Karpas-422 (cell line): ENCODE measurements around the gene FAM3D. TPM values are rescaled to one million over a fixed set of nuclear protein-coding genes. Genes with fewer than 3 reads are reported as not detected.

ENCODE experiments used
- DNase-seq: peaks from one replicate; pipeline ENCODE4 v3.0.0-alpha.2; 2015
- H2AFZ ChIP-seq: fragments of 200-600 bp; sonication (generic); 2 replicates; pipeline ENCODE4 v1.6.1; 2014; ENCODE audit warnings: antibody characterized with exemption, low read length, mixed read lengths
- H3K27ac ChIP-seq: fragments of 200-600 bp; sonication (generic); 2 replicates; pipeline ENCODE4 v1.5.1; 2014; ENCODE audit warnings: mild to moderate bottlenecking, low read length, moderate library complexity
- H3K27me3 ChIP-seq: fragments of 200-600 bp; sonication (generic); 2 replicates; pipeline ENCODE4 v1.6.1; 2014; ENCODE audit warnings: low read length, mixed read lengths
- H3K36me3 ChIP-seq: fragments of 200-600 bp; sonication (generic); 2 replicates; pipeline ENCODE4 v1.6.1; 2014; ENCODE audit warnings: low read length, mixed read lengths; ENCODE audit not compliant: insufficient read depth
- H3K4me1 ChIP-seq: fragments of 200-600 bp; sonication (generic); 2 replicates; pipeline ENCODE4 v1.6.1; 2014; ENCODE audit warnings: mild to moderate bottlenecking, low read length, mixed read lengths
- H3K4me2 ChIP-seq: fragments of 200-600 bp; sonication (generic); 2 replicates; pipeline ENCODE4 v1.6.1; 2014; ENCODE audit warnings: low read length, low read depth, mild to moderate bottlenecking; ENCODE audit not compliant: poor library complexity, severe bottlenecking
- H3K4me3 ChIP-seq: fragments of 200-600 bp; sonication (generic); 2 replicates; pipeline ENCODE4 v1.5.1; 2014; ENCODE audit warnings: mild to moderate bottlenecking, antibody characterized with exemption, low read length, mixed read lengths
- H3K79me2 ChIP-seq: fragments of 200-600 bp; sonication (generic); 2 replicates; pipeline ENCODE4 v1.6.1; 2014; ENCODE audit warnings: mild to moderate bottlenecking, low read length, mixed read lengths
- H3K9ac ChIP-seq: fragments of 200-600 bp; sonication (generic); 2 replicates; pipeline ENCODE4 v1.6.0; 2014; ENCODE audit warnings: low read length
- H3K9me2 ChIP-seq: fragments of 200-600 bp; sonication (generic), shearing (Covaris generic); replicated peaks from 2 replicates; pipeline ENCODE4 v1.6.0; 2014; ENCODE audit warnings: mild to moderate bottlenecking, low read length, moderate library complexity; ENCODE audit not compliant: insufficient read depth
- H3K9me3 ChIP-seq: fragments of 300-700, 200-600 bp; sonication (generic); 2 replicates; pipeline ENCODE4 v1.6.1; 2014; ENCODE audit warnings: low read length, mixed read lengths
- H4K20me1 ChIP-seq: fragments of 200-600 bp; sonication (generic); 2 replicates; pipeline ENCODE4 v1.6.1; 2014; ENCODE audit warnings: mild to moderate bottlenecking, antibody characterized with exemption, low read length, low read depth; ENCODE audit not compliant: insufficient read depth
- total RNA-seq: library from RNA; depleted of rRNA; stranded (reverse); fragments of >200 nt; shearing (Covaris generic); gene quantifications from 2 replicates; pipeline ENCODE4 v1.2.3, GENCODE V29; 2014; ENCODE audit warnings: low replicate concordance

Gene FAM3D
- total RNA-seq, 1 experiment from 2014 or later = not detected

- no peak overlapping the region for H3K27ac ChIP-seq
- no peaks in the 10 kb centered on the region for H3K9me2 ChIP-seq
- H3K36me3 ChIP-seq = no peaks in the 10 kb centered on the region
- H3K4me2 ChIP-seq = no peak overlapping the region
- H3K9ac ChIP-seq = no peak overlapping the region
- no peak for DNase-seq
- H3K79me2 ChIP-seq = no peaks in the 10 kb centered on the region
- H3K27me3 ChIP-seq = no peaks in the 10 kb centered on the region
- H3K4me3 ChIP-seq = no peak overlapping the region
- H2AFZ ChIP-seq = no peak overlapping the region
- H3K4me1 ChIP-seq = no peaks in the 10 kb centered on the region
- H4K20me1 ChIP-seq = no peaks in the 10 kb centered on the region
- H3K9me3 ChIP-seq = no peaks in the 10 kb centered on the region
Measured at GRCh38 chr3:58626841-58627569, 39.6 kb downstream of the FAM3D start.

- no peak overlapping the region for H2AFZ ChIP-seq
- H3K4me2 ChIP-seq = no peak overlapping the region
- H3K9ac ChIP-seq = no peak overlapping the region
- no peaks in the 10 kb centered on the region for H3K9me2 ChIP-seq
- no peak overlapping the region for H3K4me3 ChIP-seq
- no peaks in the 10 kb centered on the region for H3K9me3 ChIP-seq
- no peak for DNase-seq
- no peak overlapping the region for H3K27ac ChIP-seq
- no peaks in the 10 kb centered on the region for H3K27me3 ChIP-seq
- H3K79me2 ChIP-seq = no peaks in the 10 kb centered on the region
- no peaks in the 10 kb centered on the region for H3K36me3 ChIP-seq
- H3K4me1 ChIP-seq = peaks cover 2% of the 10 kb centered on the region
- no peaks in the 10 kb centered on the region for H4K20me1 ChIP-seq
Measured at GRCh38 chr3:58625196-58625824, 41.3 kb downstream of the FAM3D start.

- H3K9me2 ChIP-seq = no peaks in the 10 kb centered on the region
- H3K9ac ChIP-seq = no peak overlapping the region
- DNase-seq = no peak
- H3K4me3 ChIP-seq = no peak overlapping the region
- peaks cover 9% of the 10 kb centered on the region for H3K4me1 ChIP-seq
- H3K4me2 ChIP-seq = no peak overlapping the region
- H3K36me3 ChIP-seq = no peaks in the 10 kb centered on the region
- H4K20me1 ChIP-seq = no peaks in the 10 kb centered on the region
- H3K27me3 ChIP-seq = no peaks in the 10 kb centered on the region
- H2AFZ ChIP-seq = no peak overlapping the region
- no peaks in the 10 kb centered on the region for H3K79me2 ChIP-seq
- no peaks in the 10 kb centered on the region for H3K9me3 ChIP-seq
- H3K27ac ChIP-seq = no peak overlapping the region
Measured at GRCh38 chr3:58624550-58624949, 42.0 kb downstream of the FAM3D start.

GRCh38 chr3:58623961-58624360 is 42.6 kb downstream of the FAM3D start:
- H3K4me1 ChIP-seq = peaks cover 15% of the 10 kb centered on the region
- no peaks in the 10 kb centered on the region for H3K79me2 ChIP-seq
- H3K27me3 ChIP-seq = no peaks in the 10 kb centered on the region
- no peak overlapping the region for H3K27ac ChIP-seq
- no peak overlapping the region for H3K9ac ChIP-seq
- no peaks in the 10 kb centered on the region for H3K9me2 ChIP-seq
- H3K9me3 ChIP-seq = no peaks in the 10 kb centered on the region
- DNase-seq = no peak
- no peaks in the 10 kb centered on the region for H3K36me3 ChIP-seq
- H2AFZ ChIP-seq = no peak overlapping the region
- H3K4me2 ChIP-seq = no peak overlapping the region
- no peak overlapping the region for H3K4me3 ChIP-seq
- no peaks in the 10 kb centered on the region for H4K20me1 ChIP-seq

GRCh38 chr3:58623478-58623877 is 43.1 kb downstream of the FAM3D start:
- Histone ChIP-seq H2AFZ (no peak overlapping the region), H3K4me2 (no peak overlapping the region), H3K36me3 (no peaks in the 10 kb centered on the region), H3K4me3 (no peak overlapping the region), H3K27me3 (no peaks in the 10 kb centered on the region), H3K9ac (no peak overlapping the region), H3K79me2 (no peaks in the 10 kb centered on the region), H3K9me2 (no peaks in the 10 kb centered on the region), H3K9me3 (no peaks in the 10 kb centered on the region), H4K20me1 (no peaks in the 10 kb centered on the region), H3K27ac (no peak overlapping the region), H3K4me1 (peaks cover 16% of the 10 kb centered on the region)
- no peak for DNase-seq

- H3K4me1 ChIP-seq = peaks cover 16% of the 10 kb centered on the region
- no peak for DNase-seq
- H3K9ac ChIP-seq = no peak overlapping the region
- H3K36me3 ChIP-seq = no peaks in the 10 kb centered on the region
- H3K4me2 ChIP-seq = no peak overlapping the region
- no peak overlapping the region for H3K4me3 ChIP-seq
- no peaks in the 10 kb centered on the region for H3K27me3 ChIP-seq
- H3K27ac ChIP-seq = no peak overlapping the region
- no peaks in the 10 kb centered on the region for H3K9me2 ChIP-seq
- H3K79me2 ChIP-seq = no peaks in the 10 kb centered on the region
- H3K9me3 ChIP-seq = no peaks in the 10 kb centered on the region
- H2AFZ ChIP-seq = no peak overlapping the region
- H4K20me1 ChIP-seq = no peaks in the 10 kb centered on the region
Measured at GRCh38 chr3:58622892-58623291, 43.7 kb downstream of the FAM3D start.

- no peak overlapping the region for H3K4me3 ChIP-seq
- no peaks in the 10 kb centered on the region for H3K9me2 ChIP-seq
- no peaks in the 10 kb centered on the region for H3K9me3 ChIP-seq
- H3K9ac ChIP-seq = no peak overlapping the region
- H2AFZ ChIP-seq = no peak overlapping the region
- no peaks in the 10 kb centered on the region for H3K79me2 ChIP-seq
- H3K27me3 ChIP-seq = no peaks in the 10 kb centered on the region
- no peaks in the 10 kb centered on the region for H3K36me3 ChIP-seq
- no peak overlapping the region for H3K27ac ChIP-seq
- no peak for DNase-seq
- H4K20me1 ChIP-seq = no peaks in the 10 kb centered on the region
- H3K4me1 ChIP-seq = peaks cover 16% of the 10 kb centered on the region
- H3K4me2 ChIP-seq = no peak overlapping the region
Measured at GRCh38 chr3:58622436-58622835, 44.1 kb downstream of the FAM3D start.

- H3K27me3 ChIP-seq = no peaks in the 10 kb centered on the region
- H3K9me3 ChIP-seq = no peaks in the 10 kb centered on the region
- DNase-seq = no peak
- H3K9me2 ChIP-seq = no peaks in the 10 kb centered on the region
- H3K4me1 ChIP-seq = peaks cover 16% of the 10 kb centered on the region
- H3K4me3 ChIP-seq = no peak overlapping the region
- H3K9ac ChIP-seq = no peak overlapping the region
- no peak overlapping the region for H3K4me2 ChIP-seq
- no peaks in the 10 kb centered on the region for H3K36me3 ChIP-seq
- H3K27ac ChIP-seq = no peak overlapping the region
- no peaks in the 10 kb centered on the region for H3K79me2 ChIP-seq
- no peak overlapping the region for H2AFZ ChIP-seq
- H4K20me1 ChIP-seq = no peaks in the 10 kb centered on the region
Measured at GRCh38 chr3:58621086-58621830, 45.3 kb downstream of the FAM3D start.
